HepG2 (cell line): ENCODE measurements around the gene PRDX3. TPM values are rescaled to one million over a fixed set of nuclear protein-coding genes. Genes with fewer than 3 reads are reported as not detected.

Experiments used
- ELF1 ChIP-seq: sonication (generic); formaldehyde crosslinking; IDR thresholded peaks from 2 replicates; pipeline ENCODE4 v1.4.0; 2020; ENCODE audit warnings: missing genetic modification reagents
- FOSL1 ChIP-seq: sonication (generic); formaldehyde crosslinking; IDR thresholded peaks from 2 replicates; pipeline ENCODE4 v1.9.0; 2021; ENCODE audit warnings: missing genetic modification reagents, borderline replicate concordance
- FOXK2 ChIP-seq: fragments of 450-650 bp; IDR thresholded peaks from 2 replicates; pipeline ENCODE4 v1.6.1; 2016
- GATAD1 ChIP-seq: IDR thresholded peaks from 2 replicates; pipeline ENCODE4 v1.6.1; 2016; ENCODE audit warnings: missing genetic modification reagents, missing compliant biosample characterization
- KDM2A ChIP-seq: sonication (generic); formaldehyde crosslinking; IDR thresholded peaks from 2 replicates; pipeline ENCODE4 v1.4.0; 2020; ENCODE audit warnings: low read depth, missing genetic modification reagents, borderline replicate concordance
- LCORL ChIP-seq, 2 experiments: fragments of 450-650 bp in 1 of 2; sonication (generic) in 1 of 2; formaldehyde crosslinking in 1 of 2; IDR thresholded peaks; 2 replicates each; pipeline versions ENCODE4 v1.5.0 to v1.6.1; 2017 to 2020; ENCODE audit warnings: antibody characterized with exemption in 1 of 2, missing genetic modification reagents in 1 of 2
- MTA3 ChIP-seq: sonication (generic); formaldehyde crosslinking; IDR thresholded peaks from 2 replicates; pipeline ENCODE4 v1.4.0; 2020; ENCODE audit warnings: missing genetic modification reagents
- NR2F6 ChIP-seq, 2 experiments: IDR thresholded peaks; 2 replicates each; pipeline ENCODE4 v1.6.1; 2016; ENCODE audit warnings: antibody characterized with exemption in 1 of 2, mild to moderate bottlenecking in 1 of 2
- SIX1 ChIP-seq: sonication (generic); formaldehyde crosslinking; IDR thresholded peaks from 2 replicates; pipeline ENCODE4 v1.4.0; 2020; ENCODE audit warnings: missing genetic modification reagents, borderline replicate concordance
- ZMYM3 ChIP-seq: sonication (generic); formaldehyde crosslinking; IDR thresholded peaks from 2 replicates; pipeline ENCODE4 v1.5.1; 2020; ENCODE audit warnings: mild to moderate bottlenecking, missing genetic modification reagents
- ZNF10 ChIP-seq: sonication (generic); formaldehyde crosslinking; IDR thresholded peaks from 2 replicates; pipeline ENCODE4 v1.4.0; 2020; ENCODE audit warnings: mild to moderate bottlenecking, low read depth, missing genetic modification reagents, borderline replicate concordance
- ZNF260 ChIP-seq: sonication (generic); formaldehyde crosslinking; IDR thresholded peaks from 2 replicates; pipeline ENCODE4 v1.4.0; 2020; ENCODE audit warnings: missing genetic modification reagents, low read depth, mild to moderate bottlenecking, borderline replicate concordance
- ZNF713 ChIP-seq: sonication (generic); formaldehyde crosslinking; IDR thresholded peaks from 2 replicates; pipeline ENCODE4 v1.4.0; 2020; ENCODE audit warnings: mild to moderate bottlenecking, missing genetic modification reagents
- polyA plus RNA-seq, 8 experiments: library from polyadenylated mRNA; depleted of rRNA in 3 of 8; stranded (reverse) in 7 of 8; unstranded in 1 of 8; fragments of >200 nt; fragmentation: Illumina TruSeq in 4 of 8; extraction: Trizol in 4 of 8; gene quantifications; 2 replicates each; pipeline versions ENCODE4 v1.2.1 to v1.2.3, GENCODE V29; 2011 to 2016; ENCODE audit warnings: low read depth in 4 of 8, missing spikeins in 1 of 8, mixed read lengths in 1 of 8; ENCODE audit not compliant: insufficient read depth in 1 of 8
- total RNA-seq, 5 experiments: library from RNA; depleted of rRNA; stranded (reverse); fragments of >200 nt; fragmentation: Illumina TruSeq; extraction: Trizol; gene quantifications; 2 replicates each; pipeline ENCODE4 v1.2.3, GENCODE V29; 2016; ENCODE audit warnings: low read depth in 1 of 5
- TF ChIP-seq, protein P1 (sequence below): sonication (generic); formaldehyde crosslinking; IDR thresholded peaks from 2 replicates; pipeline ENCODE4 v1.4.0; 2020; ENCODE audit warnings: missing genetic modification reagents
- TF ChIP-seq, protein P2 (sequence below): sonication (generic); formaldehyde crosslinking; IDR thresholded peaks from 2 replicates; pipeline ENCODE4 v1.5.1; 2020; ENCODE audit warnings: mild to moderate bottlenecking, missing genetic modification reagents, moderate library complexity
- TF ChIP-seq, protein P3 (sequence below): sonication (generic); formaldehyde crosslinking; IDR thresholded peaks from 2 replicates; pipeline ENCODE4 v1.5.0; 2020; ENCODE audit warnings: mild to moderate bottlenecking, missing genetic modification reagents, borderline replicate concordance
- TF ChIP-seq, protein P4 (sequence below): sonication (generic); formaldehyde crosslinking; IDR thresholded peaks from 2 replicates; pipeline ENCODE4 v1.8.0; 2022; ENCODE audit warnings: mild to moderate bottlenecking, missing genetic modification reagents, moderate library complexity

PRDX3 gene
- total and polyA plus RNA-seq, 2 of the 13 experiments (the other 11 are each of a cell fraction or from before 2014, with no cell fraction given), result 407 to 565 TPM

DNA sequence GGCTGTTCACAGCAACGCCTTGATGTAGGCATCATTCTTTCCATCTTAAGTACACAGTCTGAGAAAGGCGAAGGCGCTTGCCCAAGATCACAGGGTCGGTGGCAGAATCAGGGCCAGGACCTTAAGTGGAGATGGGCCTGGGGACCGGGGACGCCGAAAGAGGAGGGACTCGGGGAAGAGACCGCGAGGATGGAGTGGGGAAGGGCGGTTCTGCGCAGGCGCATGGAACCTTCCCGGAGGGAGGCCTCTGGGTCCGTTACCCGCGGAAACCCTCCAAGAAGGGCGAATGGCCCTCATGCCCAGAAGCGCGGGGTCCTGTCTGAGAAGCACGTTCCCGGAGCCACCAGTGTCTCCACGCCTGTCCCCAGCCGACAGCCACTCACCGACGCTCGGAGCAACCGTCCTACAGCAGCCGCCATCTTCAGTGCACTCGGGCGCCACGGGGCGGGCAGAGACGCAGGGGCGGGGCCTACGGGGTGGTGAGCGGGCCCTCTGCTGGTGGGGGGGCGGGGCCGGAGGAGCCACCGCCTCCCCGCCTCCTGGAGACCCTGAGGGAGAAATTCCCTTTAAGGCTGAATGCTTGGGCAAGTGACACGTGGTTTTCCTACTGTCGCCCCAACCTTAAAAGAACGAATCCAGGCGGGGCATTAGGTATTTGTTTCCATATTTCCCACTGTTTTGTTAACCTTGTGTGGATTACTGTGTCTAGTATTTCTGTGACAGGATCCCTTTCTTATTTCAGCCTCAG lies at the start of gene PRDX3 (continued):
- TF ChIP-seq, protein P1, sequence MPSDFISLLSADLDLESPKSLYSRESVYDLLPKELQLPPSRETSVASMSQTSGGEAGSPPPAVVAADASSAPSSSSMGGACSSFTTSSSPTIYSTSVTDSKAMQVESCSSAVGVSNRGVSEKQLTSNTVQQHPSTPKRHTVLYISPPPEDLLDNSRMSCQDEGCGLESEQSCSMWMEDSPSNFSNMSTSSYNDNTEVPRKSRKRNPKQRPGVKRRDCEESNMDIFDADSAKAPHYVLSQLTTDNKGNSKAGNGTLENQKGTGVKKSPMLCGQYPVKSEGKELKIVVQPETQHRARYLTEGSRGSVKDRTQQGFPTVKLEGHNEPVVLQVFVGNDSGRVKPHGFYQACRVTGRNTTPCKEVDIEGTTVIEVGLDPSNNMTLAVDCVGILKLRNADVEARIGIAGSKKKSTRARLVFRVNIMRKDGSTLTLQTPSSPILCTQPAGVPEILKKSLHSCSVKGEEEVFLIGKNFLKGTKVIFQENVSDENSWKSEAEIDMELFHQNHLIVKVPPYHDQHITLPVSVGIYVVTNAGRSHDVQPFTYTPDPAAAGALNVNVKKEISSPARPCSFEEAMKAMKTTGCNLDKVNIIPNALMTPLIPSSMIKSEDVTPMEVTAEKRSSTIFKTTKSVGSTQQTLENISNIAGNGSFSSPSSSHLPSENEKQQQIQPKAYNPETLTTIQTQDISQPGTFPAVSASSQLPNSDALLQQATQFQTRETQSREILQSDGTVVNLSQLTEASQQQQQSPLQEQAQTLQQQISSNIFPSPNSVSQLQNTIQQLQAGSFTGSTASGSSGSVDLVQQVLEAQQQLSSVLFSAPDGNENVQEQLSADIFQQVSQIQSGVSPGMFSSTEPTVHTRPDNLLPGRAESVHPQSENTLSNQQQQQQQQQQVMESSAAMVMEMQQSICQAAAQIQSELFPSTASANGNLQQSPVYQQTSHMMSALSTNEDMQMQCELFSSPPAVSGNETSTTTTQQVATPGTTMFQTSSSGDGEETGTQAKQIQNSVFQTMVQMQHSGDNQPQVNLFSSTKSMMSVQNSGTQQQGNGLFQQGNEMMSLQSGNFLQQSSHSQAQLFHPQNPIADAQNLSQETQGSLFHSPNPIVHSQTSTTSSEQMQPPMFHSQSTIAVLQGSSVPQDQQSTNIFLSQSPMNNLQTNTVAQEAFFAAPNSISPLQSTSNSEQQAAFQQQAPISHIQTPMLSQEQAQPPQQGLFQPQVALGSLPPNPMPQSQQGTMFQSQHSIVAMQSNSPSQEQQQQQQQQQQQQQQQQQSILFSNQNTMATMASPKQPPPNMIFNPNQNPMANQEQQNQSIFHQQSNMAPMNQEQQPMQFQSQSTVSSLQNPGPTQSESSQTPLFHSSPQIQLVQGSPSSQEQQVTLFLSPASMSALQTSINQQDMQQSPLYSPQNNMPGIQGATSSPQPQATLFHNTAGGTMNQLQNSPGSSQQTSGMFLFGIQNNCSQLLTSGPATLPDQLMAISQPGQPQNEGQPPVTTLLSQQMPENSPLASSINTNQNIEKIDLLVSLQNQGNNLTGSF, result no peak; the same call in 1 of the 2 replicates
- TF ChIP-seq ZNF260 (CRISPR knock-in tag), result no peak
- TF ChIP-seq ZMYM3 (CRISPR knock-in tag), result peak; percentile 63; the same call in 1 of the 2 replicates
- TF ChIP-seq, protein P2, sequence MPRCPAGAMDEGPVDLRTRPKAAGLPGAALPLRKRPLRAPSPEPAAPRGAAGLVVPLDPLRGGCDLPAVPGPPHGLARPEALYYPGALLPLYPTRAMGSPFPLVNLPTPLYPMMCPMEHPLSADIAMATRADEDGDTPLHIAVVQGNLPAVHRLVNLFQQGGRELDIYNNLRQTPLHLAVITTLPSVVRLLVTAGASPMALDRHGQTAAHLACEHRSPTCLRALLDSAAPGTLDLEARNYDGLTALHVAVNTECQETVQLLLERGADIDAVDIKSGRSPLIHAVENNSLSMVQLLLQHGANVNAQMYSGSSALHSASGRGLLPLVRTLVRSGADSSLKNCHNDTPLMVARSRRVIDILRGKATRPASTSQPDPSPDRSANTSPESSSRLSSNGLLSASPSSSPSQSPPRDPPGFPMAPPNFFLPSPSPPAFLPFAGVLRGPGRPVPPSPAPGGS (CRISPR knock-in tag), result peak; percentile 79
- no peak for TF ChIP-seq ZNF10
- TF ChIP-seq FOXK2, result no peak
- peak; percentile 60; the same call in 1 of the 2 replicates for TF ChIP-seq ZNF713
- TF ChIP-seq LCORL (IDR thresholded peaks at IDR 0.05), result no peak
- TF ChIP-seq LCORL (CRISPR knock-in tag; IDR thresholded peaks at IDR 0.05), result no peak
- TF ChIP-seq ELF1, result peak; percentile 58
- TF ChIP-seq, protein P3, sequence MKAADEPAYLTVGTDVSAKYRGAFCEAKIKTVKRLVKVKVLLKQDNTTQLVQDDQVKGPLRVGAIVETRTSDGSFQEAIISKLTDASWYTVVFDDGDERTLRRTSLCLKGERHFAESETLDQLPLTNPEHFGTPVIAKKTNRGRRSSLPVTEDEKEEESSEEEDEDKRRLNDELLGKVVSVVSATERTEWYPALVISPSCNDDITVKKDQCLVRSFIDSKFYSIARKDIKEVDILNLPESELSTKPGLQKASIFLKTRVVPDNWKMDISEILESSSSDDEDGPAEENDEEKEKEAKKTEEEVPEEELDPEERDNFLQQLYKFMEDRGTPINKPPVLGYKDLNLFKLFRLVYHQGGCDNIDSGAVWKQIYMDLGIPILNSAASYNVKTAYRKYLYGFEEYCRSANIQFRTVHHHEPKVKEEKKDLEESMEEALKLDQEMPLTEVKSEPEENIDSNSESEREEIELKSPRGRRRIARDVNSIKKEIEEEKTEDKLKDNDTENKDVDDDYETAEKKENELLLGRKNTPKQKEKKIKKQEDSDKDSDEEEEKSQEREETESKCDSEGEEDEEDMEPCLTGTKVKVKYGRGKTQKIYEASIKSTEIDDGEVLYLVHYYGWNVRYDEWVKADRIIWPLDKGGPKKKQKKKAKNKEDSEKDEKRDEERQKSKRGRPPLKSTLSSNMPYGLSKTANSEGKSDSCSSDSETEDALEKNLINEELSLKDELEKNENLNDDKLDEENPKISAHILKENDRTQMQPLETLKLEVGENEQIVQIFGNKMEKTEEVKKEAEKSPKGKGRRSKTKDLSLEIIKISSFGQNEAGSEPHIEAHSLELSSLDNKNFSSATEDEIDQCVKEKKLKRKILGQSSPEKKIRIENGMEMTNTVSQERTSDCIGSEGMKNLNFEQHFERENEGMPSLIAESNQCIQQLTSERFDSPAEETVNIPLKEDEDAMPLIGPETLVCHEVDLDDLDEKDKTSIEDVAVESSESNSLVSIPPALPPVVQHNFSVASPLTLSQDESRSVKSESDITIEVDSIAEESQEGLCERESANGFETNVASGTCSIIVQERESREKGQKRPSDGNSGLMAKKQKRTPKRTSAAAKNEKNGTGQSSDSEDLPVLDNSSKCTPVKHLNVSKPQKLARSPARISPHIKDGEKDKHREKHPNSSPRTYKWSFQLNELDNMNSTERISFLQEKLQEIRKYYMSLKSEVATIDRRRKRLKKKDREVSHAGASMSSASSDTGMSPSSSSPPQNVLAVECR (CRISPR knock-in tag), result peak; percentile 78
- TF ChIP-seq KDM2A (CRISPR knock-in tag), result no peak
- no peak for TF ChIP-seq MTA3 (CRISPR knock-in tag)
- 0 out of 2 replicates have a peak, but pooled peaks have one; percentile 16 for TF ChIP-seq NR2F6 (IDR thresholded peaks at IDR 0.05)
- no peak for TF ChIP-seq NR2F6 (CRISPR knock-in tag; IDR thresholded peaks at IDR 0.05)
- no peak for TF ChIP-seq FOSL1 (CRISPR knock-in tag)
- TF ChIP-seq SIX1 (CRISPR knock-in tag), result no peak
- TF ChIP-seq, protein P4, sequence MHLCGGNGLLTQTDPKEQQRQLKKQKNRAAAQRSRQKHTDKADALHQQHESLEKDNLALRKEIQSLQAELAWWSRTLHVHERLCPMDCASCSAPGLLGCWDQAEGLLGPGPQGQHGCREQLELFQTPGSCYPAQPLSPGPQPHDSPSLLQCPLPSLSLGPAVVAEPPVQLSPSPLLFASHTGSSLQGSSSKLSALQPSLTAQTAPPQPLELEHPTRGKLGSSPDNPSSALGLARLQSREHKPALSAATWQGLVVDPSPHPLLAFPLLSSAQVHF (CRISPR knock-in tag), result no peak
- peak; percentile 84 for TF ChIP-seq GATAD1 (CRISPR knock-in tag)
